NCI-H82 treated with DMSO at 0.1 percent for 48 hours (cell line): ENCODE measurements around the gene CDT1.
A peak's percentile ranks its signal among the peaks of the same experiment; 100 is the strongest.

ENCODE experiments used
- DNase-seq: peaks from one replicate; lab custom pipeline; 2025; ENCODE audit not compliant: unreplicated experiment; lab: John Stamatoyannopoulos, UW

CDT1 gene

DNA sequence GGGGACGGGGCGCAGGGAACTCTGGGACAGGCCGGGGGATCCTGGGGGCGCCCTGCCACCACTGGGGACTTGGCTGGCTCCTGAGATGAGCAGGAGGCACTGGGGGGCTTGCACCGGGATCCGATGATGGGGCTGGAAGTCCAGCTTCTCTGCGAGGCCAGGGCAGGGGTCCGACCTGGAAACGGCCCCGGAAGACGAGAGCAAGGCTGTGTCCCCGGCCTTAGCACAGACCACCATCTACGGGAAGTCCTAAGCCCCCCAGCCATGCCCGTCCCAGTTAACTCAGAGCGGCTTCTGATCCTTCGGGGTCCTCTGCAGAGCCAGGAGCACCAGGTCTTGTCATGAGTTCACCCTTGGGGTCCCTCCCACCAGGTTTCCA, 573 bp downstream of the CDT1 start:
- DNase-seq: no peak

DNA sequence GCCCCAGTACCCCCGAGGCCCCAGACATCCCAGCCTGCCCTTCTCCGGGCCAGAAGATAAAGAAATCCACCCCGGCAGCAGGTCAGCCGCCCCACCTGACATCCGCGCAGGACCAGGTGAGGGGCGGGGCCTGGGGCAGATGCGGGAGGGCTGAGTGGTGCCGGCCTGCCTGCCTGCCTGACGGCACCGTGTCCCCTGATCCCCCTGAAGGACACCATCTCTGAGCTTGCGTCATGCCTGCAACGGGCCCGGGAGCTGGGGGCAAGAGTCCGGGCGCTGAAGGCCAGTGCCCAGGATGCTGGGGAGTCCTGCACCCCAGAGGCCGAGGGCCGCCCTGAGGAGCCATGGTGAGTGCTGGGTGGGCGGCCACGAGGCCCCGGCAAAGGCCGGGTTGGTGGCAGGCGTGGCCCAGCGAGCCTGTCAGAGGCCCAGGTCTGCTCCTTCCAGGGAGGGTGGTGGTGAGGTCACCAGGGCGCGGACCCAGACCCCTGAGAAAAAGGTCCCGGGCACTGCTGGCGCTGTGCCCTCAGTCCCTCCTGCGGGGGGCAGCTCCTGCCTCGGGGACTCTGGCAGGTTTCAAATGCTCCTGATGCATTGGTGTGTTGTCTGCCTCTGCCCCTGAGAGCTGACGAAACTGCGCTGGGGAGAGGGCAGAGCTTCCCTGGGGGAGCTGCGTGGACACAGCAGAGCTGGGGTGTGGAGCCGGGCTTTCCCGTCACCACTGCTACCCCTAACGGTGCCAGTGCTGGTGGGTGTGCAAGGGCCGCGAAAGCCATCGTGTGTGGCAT, 1.2 kb downstream of the CDT1 start:
- no peak for DNase-seq

DNA sequence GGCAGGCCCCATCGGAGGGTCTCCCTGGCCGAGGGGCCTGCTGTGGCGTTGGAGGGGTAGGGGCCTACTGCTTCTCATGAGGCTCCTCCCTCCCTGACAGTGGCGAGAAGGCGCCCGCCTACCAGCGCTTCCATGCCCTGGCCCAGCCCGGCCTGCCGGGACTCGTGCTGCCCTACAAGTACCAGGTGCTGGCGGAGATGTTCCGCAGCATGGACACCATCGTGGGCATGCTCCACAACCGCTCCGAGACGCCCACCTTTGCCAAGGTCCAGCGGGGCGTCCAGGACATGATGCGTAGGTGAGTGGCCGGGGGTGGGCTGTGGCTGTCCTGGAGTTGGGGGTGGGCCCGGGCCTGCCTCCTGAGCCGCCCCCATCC, 1.7 kb downstream of the CDT1 start:
- no peak for DNase-seq

DNA sequence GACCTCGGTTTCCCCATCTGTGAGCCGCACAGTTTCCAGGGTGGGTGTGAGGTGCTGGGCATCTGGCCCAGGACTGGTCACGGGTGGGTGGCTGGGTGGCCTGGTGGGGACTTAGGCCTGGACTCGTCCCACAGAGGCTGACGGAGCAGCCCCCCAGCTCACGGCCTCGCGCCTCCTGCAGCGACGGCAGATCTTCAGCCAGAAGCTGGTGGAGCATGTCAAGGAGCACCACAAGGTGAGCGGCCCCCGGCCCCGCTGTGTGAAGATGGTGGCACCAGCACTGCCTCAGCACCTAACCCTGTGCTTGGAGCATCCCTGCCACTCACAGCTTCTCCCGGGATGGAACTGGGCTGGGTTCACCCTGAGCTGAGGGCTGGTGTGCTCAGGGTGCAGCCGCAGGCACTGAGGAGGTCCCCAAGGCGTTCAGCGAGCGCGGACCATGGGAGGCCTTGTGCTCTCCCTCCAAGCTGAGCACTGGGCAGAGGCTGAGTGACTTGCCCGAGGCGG, 2.4 kb downstream of the CDT1 start:
- DNase-seq: no peak

DNA sequence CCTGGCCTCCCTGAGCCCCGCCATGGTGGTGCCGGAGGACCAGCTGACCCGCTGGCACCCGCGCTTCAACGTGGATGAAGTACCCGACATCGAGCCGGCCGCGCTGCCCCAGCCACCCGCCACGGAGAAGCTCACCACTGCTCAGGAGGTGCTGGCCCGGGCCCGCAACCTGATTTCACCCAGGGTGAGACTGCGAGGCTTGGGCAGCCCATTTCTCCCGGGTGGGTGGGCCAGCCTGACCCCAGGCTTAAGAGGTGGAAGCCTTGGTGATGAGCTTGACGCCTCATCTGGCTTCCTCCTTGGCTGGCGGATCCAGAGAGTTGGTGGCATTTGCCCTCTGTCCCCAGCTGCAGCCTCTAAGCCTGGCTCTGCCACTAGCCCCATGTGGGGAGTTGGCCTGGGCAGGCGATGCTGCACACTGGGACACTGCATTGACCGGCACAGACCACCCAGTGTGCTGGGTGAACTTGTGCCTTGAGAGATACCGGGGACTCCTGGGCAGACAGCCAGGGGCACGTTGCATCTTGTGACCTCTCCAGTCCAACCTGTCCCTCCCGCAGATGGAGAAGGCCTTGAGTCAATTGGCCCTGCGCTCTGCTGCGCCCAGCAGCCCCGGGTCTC, 3.0 kb downstream of the CDT1 start:
- no peak for DNase-seq

DNA sequence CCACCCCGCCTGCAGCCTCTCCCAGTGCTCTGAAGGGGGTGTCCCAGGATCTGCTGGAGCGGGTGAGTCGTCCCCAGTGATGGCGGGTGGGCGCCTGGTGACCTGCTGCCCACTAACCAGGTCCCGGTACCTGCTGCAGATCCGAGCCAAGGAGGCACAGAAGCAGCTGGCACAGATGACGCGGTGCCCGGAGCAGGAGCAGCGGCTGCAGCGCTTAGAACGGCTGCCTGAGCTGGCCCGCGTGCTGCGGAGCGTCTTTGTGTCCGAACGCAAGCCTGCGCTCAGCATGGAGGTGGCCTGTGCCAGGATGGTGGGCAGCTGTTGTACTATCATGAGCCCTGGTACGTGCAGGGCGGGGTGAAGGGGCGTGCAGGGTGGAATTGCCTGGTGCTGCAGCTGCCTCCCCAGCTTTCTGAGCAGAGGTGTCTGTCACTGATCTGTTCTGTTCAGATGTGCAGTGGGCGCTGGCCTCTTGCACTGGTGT, 3.6 kb downstream of the CDT1 start:
- no peak for DNase-seq

DNA sequence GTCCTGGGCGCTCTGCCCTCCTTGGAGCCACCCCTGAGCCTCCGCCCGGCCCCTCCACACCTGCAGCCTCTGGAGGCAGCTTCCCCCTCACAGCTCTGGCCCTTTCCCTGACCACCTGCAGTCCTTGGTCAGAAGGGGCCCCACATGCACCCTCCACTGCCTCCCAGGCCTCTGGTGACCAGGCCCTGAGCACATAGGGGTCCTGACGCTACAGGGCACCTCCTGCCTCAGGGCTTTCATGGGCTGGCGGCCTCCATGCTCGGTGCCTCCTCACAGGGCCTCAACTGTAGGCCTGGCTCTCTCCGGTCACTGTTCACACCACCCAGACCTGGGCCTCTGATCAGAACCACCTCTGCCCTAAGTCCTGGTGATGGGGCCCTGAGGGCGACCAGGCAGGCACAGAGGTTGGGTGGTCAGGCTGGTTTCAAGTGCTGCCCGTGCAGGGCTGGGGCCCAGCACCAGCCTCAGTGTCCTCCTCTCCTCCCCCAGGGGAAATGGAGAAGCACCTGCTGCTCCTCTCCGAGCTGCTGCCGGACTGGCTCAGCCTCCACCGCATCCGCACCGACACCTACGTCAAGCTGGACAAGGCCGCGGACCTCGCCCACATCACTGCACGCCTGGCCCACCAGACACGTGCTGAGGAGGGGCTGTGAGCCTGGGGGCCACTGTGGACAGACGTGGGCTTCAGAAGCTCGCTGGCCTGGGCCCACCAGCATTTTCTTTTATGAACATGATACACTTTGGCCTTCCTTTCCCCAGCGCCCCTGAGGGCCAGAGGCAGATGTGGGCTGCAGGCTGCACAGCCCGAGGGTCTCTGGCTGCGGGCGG, 4.3 kb downstream of the CDT1 start:
- no peak for DNase-seq

DNA sequence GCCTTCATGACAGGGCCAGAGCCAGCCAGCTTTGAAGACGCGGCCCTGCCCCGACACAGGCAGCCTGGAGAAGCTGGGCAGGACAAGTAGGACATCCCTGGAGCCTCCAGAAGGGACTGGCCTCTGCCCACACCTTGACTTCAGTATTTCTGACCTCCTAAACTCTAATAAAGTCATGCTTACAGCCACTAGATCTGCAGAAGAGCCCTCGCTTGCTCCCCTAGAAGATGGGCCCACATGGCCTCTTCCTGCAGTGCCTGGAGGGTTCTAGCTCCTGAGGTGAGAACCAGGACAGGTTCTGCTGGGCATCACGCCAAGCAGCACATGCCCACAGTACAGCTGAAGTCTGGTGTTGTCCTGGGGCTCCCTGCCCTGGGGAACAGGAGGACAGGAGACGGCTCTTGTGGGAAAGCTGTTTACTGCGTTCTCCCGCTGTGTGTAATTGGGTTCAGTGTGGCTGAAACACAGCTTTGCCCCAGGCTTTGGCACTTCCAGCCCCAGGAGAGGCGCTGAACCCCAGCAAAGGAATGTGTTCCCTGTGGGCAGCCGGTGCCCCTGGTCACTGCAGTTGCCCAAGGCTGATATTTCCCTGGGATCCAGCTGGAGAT, 5.6 kb downstream of the CDT1 start:
- DNase-seq: no peak

DNA sequence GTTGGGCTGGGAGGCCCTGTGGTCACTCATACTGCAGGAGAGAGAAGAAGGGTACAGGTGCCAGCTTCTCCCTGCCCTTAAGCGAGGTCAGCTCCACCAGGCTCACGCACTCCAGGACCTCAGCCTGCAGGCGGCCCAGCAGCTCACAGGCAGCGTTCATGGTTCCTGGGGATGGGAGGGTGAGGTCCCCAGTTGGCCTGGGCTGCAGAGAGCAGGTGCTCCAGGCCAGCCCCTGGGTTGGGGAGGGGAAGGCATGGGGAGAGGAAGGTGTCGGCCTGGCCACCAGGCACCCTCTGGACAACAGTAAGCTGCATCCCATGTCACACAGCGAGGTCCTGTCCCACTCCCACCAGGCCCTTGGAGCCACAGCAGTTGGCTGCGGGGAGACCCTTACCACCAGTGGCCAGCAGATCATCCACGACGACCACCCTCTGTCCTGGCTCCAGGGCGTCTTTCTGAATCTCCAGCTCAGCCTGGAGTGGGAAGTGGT, 6.1 kb downstream of the CDT1 start:
- no peak for DNase-seq

DNA sequence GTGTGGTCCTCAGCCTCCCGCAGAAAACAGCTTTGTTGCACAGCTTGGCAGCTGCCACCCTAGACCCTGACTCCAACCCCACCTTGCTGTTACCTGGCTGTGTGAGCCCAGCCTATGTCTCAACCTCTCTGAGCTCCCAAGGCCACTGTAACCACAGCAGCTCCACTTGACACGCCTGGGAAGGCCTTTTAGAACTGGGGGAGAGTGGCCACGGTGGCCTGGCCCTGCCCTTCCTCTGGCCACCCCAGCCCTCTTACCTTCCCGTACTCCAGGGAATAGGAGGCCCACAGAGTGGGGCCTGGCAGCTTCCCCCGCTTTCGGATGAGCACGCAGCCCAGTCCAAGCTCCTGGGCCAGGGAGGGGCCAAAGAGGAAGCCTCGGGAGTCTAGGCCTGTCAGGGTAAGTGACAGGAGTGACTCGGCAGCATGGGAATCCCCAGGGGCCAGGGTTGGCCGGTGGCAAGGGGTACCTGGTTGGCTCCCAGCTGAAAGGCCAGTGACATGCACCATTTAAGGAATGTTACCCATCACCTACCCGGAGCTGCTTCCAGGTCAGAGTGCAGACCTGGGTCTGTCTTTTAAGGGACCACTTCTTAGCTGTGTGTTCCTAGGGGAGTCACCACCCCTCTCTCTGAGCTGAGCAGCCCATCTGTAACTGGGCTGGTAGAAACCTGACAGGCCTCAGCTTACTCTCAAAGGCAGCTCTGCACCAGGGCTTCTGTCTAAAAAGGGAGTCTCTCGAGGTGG, 6.8 kb downstream of the CDT1 start:
- no peak for DNase-seq

DNA sequence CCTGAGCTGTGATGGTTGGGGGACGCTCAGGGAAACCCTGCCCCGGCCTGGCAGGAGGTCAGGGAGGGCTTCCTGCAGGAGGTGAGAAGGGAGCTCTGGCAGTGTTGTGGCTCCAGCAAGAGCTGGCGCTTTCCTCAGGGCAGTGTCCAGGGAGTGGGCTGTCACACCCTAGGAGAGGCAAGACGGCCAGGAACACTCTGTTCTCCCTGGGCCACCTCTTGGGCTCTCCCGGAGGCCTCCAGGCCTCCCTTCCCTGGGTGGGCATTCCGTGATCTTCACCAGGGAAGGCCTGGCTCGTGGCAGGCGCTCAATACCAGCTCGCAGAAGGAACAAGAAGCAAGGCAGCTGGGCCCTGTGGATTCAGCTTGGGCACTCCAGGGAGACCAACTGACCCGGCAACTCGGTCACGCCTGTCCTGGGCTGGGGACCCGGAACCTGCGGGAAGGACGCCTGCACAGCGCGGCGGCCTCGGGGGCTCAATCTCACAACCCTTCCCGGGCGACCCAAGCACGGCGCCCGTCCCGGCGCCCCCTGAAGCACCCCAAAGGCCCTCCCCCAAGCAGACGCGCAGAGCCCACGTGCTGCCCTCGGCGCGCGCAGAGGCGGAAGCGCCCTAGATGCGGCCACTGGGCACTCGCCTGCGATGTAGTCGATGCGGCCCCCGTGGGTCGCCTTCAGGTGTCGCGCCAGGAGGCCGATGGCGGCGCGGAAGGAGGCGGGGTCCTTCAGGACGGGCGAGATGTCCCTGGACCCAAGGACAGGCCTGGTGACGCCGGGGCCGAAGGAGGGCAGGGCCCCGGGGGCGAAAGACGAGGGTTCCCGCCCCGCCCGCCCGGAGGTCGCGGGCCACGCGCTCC, 7.6 kb downstream of the CDT1 start:
- no peak for DNase-seq

DNA sequence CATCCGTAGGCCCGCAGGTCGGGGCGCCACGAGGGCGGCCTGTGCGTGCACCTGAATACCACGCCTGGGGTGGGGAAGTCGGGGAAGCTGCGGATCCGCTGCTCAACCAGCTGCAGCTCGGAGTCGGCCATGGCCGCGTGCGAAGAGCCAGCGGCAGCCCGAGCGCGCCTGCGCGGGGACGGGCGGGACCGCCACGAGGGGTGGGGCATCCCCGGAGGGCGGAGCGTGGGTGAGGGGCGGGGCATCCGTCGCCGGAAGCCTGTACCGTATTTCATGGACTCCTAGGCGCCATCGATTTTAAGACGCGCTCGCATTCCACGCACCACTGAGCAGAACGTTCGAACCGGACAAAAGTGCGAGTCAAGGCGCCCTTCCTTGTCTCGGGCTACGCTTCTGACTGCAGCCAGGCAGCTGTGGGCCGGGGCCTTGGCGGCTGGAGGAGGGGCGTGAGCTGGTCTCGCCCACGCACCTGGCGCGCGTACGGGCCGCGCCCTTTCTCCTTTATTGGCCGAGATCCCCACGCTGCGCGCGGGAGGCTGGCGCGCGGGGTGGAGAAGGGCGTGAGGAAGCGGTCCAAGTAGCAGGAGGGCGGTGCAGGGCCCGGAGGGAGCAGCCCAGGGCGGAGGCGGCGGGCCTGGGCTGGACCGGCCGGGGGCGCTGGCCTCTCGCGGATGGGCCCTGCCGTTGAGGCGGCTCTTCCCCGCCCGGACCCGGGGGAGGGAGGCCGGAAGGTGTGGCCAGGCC, 8.4 kb downstream of the CDT1 start, which contains the start of gene APRT:
Gene APRT, minus strand, starts transcription at position 160 of the 744 bp plus-strand sequence. Its CDS starts 29 bp downstream, at position 131.
- DNase-seq: peak; percentile 69

DNA sequence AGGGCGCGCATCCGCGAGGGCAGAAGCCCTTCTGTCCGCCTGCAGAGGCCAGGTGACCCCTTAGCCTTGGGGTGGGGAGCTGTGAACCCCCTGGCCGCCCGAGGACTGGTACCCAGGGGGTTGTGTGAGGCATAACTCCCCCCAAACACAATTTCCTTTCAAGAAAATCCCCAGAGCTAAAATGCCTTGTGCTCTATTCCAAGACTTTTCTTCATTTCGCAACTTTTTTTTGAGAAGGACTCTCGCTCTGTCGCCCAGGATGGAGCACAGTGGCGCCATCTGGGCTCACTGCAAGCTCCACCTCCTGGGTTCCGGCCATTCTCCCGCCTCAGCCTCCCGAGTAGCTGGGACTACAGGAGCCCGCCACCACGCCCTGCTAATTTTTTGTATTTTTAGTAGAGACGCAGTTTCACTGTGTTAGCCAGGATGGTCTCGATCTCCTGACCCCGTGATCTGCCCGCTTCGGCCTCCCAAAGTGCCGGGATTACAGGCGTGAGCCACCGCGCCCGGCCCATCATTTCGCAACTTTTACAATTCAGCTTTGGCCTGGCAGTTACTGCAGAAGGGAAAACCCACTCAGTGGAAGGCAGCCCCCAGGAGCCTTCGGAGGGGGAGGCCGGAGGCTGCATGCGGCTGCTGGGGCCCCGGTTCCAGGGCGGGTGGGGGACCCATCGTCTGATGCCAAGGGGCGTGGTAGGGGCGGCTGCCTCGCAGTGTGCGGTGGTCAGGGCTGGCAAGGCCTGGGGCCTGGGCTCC, 9.1 kb downstream of the CDT1 start:
- DNase-seq: no peak

DNA sequence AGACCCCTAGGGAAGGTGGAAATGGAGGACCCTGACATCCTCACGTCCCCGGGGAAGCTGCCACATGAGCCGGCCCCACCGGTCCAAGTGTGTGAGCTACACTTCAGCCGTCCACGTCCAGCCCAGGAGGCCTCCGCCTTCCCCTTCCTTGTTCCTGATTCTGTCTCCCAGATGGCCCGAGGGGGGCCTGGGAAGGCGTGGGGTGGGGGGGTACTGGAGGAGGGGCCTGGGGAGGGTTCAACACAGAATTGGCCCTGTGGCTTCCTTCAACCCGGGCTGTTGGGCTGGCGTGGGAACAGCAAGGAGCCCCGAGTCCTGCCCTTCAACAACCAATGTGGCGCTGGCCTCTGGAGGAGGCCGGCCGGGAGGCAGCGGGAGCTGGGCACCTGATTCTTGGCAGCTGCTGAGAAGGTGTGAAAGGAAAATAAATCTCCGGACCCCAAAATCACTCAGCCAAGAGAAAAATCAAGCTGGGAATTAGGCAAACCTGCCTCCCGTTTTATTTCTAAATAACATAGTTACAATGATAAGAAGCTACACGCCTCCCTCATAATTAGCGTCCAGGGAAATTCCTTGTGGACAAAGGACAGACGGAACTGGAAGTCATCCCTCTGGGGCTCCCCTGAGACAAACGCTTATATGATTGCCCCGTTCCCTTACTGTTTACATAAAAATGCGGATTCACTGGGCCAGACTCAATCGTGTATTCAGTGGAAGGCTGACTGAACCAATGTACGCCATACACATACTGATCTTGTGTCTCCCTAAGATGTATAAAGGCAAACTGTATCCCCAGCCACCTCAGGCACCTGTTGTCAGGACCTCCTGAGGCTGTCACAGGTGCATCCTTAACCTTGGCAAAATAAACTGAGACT, 9.9 kb downstream of the CDT1 start:
- DNase-seq: no peak

DNA sequence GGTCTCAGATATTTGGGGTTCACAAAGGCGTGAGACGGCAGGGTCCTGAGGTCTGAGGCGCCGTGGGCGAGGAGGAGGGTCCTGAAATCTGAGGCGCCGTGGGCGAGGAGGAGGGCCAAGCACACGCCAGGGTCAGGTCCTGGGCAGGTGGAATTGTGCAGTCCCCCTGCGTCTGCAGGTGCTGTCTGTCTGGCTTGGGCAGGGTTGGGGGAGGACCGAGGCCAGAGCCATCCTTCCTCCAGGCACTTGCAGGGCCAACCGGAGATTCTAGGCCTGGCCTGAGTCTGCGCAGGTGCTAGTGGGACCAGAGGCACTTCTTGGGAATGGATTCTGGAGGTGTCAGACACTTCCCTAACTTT, 10.5 kb downstream of the CDT1 start:
- DNase-seq: no peak

DNA sequence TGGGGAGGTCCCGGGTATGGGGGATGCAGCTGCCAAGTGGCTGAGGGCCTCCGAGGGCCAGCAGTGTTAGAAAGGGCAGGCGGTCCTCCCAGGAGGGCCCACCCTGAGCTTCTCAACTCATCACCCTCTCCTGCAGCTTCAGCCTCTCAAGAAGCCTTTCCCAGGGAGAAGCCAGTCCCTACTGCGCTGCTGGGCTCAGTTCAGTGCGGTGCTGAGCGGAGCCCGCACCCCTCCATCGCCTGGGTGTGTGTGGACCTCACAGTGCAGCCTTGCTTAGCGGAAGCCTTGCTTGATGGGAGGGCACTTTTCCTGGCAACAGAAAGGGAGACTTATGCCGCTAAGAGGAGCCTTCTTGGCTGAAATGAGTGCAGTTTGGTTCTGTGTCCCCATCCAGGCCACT, 11.6 kb downstream of the CDT1 start:
- no peak for DNase-seq
